Activated effector memory CD4-positive, alpha-beta T cell treated with Interleukin-2 at 50 U/mL for 16 hours (primary cell): Measurements from ENCODE around the gene DDTL.
A peak's percentile ranks its signal among the peaks of the same experiment; 100 is the strongest.
"Not testable (repeated sequence)": the region's sequence is repeated elsewhere in the genome, so short reads cannot be mapped to it uniquely, and the experiment has no call there.

Experiments
- DNase-seq: peaks from one replicate; pipeline ENCODE4 v3.0.0-alpha.2; 2020

The DDTL gene

GRCh38 chr22:23970816-23971486 is 4.3 kb downstream of the DDTL start:
- no peak for DNase-seq

DNA sequence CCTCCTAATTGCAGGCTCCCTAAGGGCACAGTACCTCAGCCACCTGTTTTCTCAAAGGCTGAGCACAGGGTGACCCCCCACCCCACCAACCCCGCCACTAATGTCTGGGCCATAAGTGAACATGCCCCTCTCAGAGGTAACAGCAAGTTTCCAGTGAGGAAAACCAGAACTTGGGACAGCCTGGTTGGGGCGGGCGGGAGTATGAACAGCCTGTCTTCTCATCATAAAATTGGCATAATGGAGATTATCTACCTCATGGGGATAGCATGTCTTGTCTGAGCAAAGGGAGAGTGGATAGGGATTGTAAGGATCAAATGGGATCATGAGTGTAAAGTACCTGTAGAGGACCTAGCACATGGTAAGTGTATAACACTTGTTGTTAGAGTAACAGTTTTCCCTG is 5.2 kb downstream of the DDTL start:
- DNase-seq: not testable (repeated sequence)

- not testable (repeated sequence) for DNase-seq
These were observed 7.7 kb downstream of the DDTL start, which contains the start of gene DDT for GRCh38 chr22:23974345-23974744. DDT (minus strand) TSS chr22:23974441; CDS start chr22:23974414, 27 bp downstream.

DNA sequence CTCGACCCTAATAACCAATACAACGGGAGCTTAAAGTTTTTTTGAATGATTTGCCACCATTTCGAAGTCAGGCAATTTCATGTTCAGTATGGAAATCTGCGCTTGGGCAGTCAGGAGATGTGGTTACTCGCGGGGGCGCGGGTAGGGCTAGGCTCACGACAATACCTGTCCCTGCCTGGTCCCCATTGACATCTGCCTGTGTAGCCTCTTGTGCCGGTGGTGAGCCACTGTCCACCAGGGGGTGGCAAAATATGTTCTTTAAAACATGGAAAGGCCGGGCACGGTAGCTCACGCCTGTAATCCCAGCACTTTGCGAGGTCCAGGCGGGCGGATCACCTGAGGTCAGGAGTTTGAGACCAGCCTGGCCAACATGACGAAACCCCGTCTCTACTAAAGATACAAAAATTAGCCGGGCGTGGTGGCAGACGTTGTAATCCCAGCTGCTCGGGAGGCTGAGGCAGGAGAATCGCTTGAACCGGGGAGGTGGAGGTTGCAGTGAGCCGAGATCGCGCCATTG is 8.2 kb downstream of the DDTL start:
- not testable (repeated sequence) for DNase-seq

DNA sequence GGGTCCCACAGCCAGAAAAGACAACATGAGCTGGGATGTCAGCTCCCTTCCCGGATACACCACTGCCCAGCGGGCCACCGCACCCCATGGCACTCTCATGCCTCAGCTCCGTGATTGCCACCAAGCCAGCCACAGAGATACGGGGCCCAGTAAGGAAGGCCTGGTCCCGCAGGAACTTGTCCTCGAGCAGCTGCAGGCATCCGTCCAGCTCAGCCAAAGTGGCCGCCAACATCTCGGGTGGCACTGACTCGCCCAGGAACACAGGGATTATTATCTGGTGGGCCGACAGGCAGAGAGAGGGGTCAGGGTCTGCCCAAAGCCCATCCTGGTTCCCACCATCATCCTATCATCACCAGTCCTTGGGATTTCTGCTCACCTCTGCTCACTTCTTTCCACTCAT is 10.6 kb downstream of the DDTL start:
- DNase-seq: not testable (repeated sequence)

DNA sequence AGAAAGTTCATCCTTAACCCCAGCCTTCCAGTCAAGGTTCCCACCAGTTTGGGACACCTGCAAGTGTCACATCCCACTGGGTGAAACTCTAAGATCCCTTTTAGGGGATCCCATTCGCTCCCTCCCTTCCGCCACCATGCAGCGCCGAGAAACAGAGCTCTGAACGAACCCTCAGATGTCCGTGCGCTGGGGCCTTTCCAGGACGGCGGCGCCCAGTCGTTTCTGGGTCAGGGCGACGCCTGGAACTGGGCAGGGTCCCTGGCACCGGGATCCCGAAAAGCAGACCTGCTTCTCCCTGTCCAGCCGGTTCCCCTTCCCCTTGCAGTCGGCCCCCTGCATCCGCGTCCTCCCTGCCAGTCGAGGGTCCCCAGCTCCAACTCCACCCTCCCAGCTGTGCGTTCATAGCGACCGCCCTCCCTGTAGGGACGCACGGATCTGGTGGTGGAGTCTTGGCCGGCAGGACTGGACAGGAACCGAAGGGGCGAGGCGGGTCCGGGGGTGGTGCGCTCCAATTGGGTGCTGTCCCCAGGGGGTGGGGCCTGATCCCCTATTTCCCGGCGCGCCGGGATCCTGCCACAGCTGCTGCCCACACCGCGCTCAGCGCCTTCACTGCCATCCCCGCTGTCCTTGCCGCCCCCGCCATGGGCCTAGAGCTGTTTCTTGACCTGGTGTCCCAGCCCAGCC is 13.0 kb downstream of the DDTL start, which contains the start of gene GSTT2:
GSTT2 (plus strand) TSS at position 578 of the 684 bp plus-strand sequence.
- not testable (repeated sequence) for DNase-seq

DNA sequence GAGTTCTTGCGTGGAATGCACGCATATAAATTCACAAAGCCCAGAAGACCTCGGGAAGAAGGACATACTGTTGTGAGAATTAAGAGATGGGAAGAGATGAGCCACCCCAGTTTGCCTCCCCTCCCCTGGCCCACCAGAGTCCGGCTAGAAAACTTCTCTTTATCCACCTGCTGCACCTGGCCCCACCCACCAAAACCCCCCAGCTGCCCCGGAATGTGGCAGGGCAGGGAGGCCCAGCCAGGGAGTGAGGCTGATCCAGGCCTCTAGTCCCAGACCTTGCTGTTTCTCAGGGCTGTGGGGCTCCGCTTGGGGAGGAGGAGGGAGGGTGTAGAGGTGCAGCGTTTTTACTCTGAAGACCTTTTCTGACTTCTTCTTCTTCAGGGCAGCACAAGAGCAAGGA is 13.9 kb downstream of the DDTL start:
- not testable (repeated sequence) for DNase-seq

DNA sequence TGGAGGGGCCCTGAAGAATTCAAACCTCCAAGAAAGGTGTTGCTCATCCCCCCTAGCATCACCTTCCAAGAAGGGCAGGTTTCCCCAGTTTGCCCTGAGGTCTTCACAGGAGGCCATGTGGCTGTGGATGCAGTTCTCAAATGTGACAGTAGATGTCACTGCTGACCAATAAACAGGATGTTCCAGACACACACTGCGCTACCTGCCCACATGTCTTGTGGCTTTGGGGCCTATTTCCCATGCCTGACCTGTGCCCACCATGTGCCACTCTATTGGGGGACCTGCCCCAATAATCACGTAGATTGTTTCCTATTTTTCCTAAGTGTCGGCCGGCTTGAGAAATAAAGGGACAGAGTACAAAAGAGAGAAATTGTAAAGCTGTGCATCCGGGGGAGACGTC is 17.7 kb downstream of the DDTL start:
- DNase-seq: peak; percentile 45

- DNase-seq: not testable (repeated sequence)
These were observed 19.4 kb downstream of the DDTL start for GRCh38 chr22:23986089-23986488.

GRCh38 chr22:23986538-23987178 is 20.0 kb downstream of the DDTL start:
- DNase-seq: not testable (repeated sequence)

DNA sequence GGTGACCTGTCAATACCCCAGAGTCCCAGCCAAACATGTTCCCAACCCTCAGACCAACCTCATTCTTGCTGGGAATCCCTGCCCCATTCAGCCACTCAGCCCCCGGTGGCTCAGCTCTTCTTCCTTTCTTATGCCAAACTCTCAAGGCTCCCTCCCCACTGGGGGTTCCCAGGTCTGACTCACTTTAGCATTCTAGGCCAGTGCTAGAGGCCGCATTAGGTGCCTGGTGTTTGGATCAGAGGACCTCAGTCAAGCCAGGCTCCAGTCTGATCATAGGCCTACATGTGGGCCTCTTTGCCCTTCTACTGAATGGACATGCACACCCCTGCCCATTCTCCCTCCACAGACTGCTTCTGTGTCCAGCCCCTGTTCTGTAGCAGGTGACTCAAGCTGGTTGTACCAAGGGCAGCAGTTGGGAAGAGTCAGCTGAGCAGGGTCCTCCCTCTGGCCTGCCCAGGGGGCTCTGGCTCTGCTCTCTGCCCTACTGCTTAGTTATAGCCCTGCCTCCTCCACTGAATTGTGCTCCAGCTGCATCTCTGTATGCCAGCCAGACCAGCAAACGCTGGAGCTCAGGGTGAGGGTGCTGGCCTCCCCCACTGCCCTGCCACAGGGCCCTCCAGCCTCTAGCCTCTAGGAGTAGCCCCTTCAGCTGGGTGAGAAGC is 23.0 kb downstream of the DDTL start:
- DNase-seq: not testable (repeated sequence)

DNA sequence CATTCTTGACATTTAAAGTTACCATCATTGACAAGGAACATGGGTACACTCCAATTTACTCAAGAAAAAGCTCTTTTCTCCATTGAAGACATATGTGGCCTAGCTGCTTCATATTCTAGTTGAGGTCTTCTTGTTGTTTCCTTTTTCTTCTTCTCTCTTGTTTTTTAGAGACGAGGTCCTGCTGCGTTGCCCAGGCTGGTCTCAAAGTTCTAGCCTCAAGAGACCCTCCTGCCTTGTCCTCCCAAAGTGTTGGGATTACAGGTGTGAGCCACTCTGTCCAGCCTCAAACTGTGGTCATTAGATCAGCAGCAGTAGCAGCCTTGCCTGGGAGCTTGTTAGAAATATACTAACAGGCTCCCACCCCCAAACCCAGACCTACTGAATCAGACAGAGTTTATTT is 26.4 kb downstream of the DDTL start:
- not testable (repeated sequence) for DNase-seq

- not testable (repeated sequence) for DNase-seq
These were observed 27.0 kb downstream of the DDTL start for GRCh38 chr22:23993581-23994177.

GRCh38 chr22:23997092-23997491 is 30.4 kb downstream of the DDTL start:
- DNase-seq: no peak

DNA sequence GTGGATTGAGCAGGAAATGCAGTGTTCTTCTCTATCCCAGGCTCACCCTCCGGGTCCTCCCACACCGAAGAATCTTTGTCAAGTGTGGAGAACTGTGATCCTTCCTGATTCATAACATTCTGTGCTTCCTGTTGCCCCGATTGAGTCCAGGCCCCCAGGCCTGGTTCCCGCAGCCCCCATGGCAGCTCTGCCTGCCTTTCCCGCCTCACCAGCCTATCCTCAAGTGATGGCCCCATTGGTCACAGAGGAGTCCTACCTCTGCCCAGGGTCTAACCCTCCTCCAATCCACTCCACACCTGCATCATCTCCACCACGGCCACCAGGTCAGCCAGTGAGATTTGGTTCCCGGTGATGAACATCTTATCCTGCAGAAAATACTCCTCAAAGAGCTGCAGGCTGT is 33.1 kb downstream of the DDTL start:
- DNase-seq: not testable (repeated sequence)

DNA sequence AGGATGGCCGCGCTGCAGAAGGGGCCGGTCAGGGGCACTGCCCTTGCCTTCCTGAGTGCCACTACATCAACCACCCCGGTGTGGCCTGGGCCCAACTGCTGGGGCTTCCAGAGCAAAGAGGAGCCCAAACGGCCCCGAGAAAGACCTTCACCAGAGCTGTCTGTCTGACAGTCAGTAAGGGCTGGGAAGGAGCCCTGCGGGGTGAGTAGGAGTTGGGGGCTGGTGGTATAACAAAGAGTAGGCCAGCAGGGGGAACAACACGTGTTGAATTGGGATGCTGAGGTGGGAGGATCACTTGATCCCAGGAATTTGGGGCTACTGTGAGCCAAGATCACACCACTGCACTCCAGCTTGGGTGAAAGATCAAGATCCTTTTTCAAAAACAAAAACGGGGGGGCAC is 34.6 kb downstream of the DDTL start:
- DNase-seq: no peak

- no peak for DNase-seq
These were observed 35.6 kb downstream of the DDTL start for GRCh38 chr22:24002272-24002671.

DNA sequence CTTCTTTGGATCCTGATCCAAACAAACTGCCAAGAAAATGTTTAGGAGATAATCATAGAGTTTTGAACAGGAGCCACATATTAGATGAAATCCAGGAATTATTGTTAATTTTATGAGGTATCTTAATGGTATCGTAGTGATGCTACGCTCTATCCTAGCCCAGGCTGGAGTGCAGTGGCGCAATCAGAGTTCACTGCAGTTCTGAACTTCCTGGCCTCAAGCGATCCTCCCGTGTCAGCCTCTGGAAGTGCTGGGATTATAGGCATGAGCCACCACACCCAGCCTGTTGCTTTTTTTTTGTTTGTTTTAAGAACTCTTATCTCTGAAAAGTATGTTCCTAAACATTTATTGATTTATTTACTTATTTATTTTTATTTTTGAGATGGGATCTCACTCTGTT is 36.2 kb downstream of the DDTL start:
- no peak for DNase-seq

DNA sequence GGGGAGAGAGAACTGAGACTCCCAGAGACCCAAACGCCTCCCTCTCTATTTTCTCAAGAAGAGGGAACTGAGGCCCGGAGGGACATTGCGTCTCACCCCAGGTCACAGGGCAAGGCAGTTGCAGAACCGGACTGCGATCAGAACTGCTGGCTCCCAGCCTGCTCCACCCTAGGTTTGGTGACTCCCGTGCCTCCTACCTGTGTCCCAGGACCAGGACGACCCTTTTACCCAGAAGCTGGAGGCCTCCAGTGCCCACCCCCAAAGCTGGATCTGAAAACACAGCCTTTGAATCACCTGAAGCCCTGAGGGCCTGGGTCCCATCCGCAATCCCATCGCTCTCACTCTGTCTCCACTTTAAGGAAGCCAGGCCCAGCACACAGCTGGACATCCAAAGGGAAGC is 37.2 kb downstream of the DDTL start:
- DNase-seq: no peak

DNA sequence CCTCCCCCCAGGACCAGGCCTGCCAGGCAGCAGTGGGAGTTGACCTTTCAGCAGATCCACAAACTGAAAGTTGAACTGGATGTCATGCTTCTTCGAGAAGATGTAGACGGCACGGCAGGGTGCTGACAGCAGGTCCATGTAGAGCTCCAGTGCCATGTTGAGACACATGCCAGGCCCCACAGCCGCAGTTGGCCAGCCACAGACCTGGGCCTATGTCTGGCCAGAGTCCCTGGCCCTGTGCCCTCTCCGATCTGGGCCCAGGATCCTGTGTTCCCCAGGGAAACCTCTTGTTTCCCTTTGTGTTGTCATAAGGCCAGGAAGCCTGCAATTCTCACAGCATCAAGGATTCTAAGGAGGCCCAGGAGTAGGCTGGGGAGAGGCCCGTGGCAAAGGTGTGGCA is 38.5 kb downstream of the DDTL start, which contains the start of gene GSTT4:
GSTT4 (minus strand) TSS at position 253 of the 400 bp plus-strand sequence; CDS start at position 156, 97 bp downstream.
- no peak for DNase-seq

GRCh38 chr22:24006207-24006913 is 39.7 kb downstream of the DDTL start:
- no peak for DNase-seq

GRCh38 chr22:24006914-24007214 is 40.2 kb downstream of the DDTL start:
- no peak for DNase-seq
